GM12878 (cell line): ENCODE data around the gene NCLN. TPM values are rescaled to one million over a fixed set of nuclear protein-coding genes. Genes with fewer than 3 reads are reported as not detected.

Experiments used
- ATAC-seq: fragments of 200-7000 bp; cut with Tn5 transposase; 3 replicates; pipeline ENCODE4 v1.9.1; 2020; ENCODE audit warnings: mild to moderate bottlenecking, moderate library complexity
- BruUV-seq: library from RNA; stranded (reverse); fragments of 400-500 nt; replicated peaks from 2 replicates; lab custom pipeline; 2021; lab: Mats Ljungman, UMichigan
- CTCF ChIA-PET: fragments of 300-600 bp; sonication (Branson Sonifier 250); formaldehyde crosslinking; extraction: SDS; loops from one replicate; lab custom pipeline; 2021; ENCODE audit warnings: inconsistent platforms; lab: Yijun Ruan, JAX
- POLR2A ChIA-PET: fragments of 350-600 bp; formaldehyde crosslinking; extraction: SDS; loops from one replicate; lab custom pipeline; 2021; ENCODE audit warnings: inconsistent platforms; lab: Charles Lee
- RAD21 ChIA-PET: fragments of 300-600 bp; sonication (Branson Sonifier 250); formaldehyde crosslinking; loops from one replicate; lab custom pipeline; 2023; ENCODE audit warnings: antibody characterized with exemption; ENCODE audit not compliant: unreplicated experiment; lab: Charles Lee
- SMC1A ChIA-PET: fragments of 300-600 bp; sonication (Branson Sonifier 250); formaldehyde crosslinking; loops from one replicate; lab custom pipeline; 2023; ENCODE audit not compliant: unreplicated experiment, uncharacterized antibody; lab: Charles Lee
- DNase-seq: peaks from one replicate; pipeline ENCODE4 v3.0.0-alpha.2; 2011; ENCODE audit warnings: low read depth, low spot score
- FAIRE-seq: peaks from 3 replicates; lab custom pipeline; 2011; peaks lifted over from hg19 to GRCh38; lab: Jason Lieb, UNC
- H2AFZ ChIP-seq: 2 replicates; pipeline ENCODE4 v1.6.0; 2011; ENCODE audit warnings: low read depth, low read length, control low read depth; ENCODE audit not compliant: control insufficient read depth
- H3K27ac ChIP-seq: 2 replicates; pipeline ENCODE4 v1.5.1; 2011; ENCODE audit warnings: control low read depth; ENCODE audit not compliant: control insufficient read depth, insufficient read depth
- H3K27me3 ChIP-seq, 2 experiments: replicated peaks in 1 of 2; 2 replicates each; pipeline versions ENCODE4 v1.6.0 to v1.6.1; 2011; ENCODE audit warnings: low read length in 1 of 2; ENCODE audit not compliant: control insufficient read depth in 2 of 2, insufficient read depth in 2 of 2
- H3K36me3 ChIP-seq, 2 experiments: 2 replicates each; pipeline ENCODE4 v1.5.1; 2011; ENCODE audit warnings: low read length in 1 of 2; ENCODE audit not compliant: control insufficient read depth in 2 of 2, insufficient read depth in 2 of 2
- H3K4me1 ChIP-seq: 2 replicates; pipeline ENCODE4 v1.6.1; 2011; ENCODE audit warnings: mild to moderate bottlenecking, low read length, moderate library complexity, mixed read lengths; ENCODE audit not compliant: control insufficient read depth, insufficient read depth
- H3K4me2 ChIP-seq: 2 replicates; pipeline ENCODE4 v1.6.0; 2011; ENCODE audit warnings: control low read depth; ENCODE audit not compliant: control insufficient read depth, insufficient read depth
- H3K4me3 ChIP-seq: fragments of 200-600 bp; sonication (generic); 2 replicates; pipeline ENCODE4 v1.5.1; 2016
- H3K79me2 ChIP-seq: 2 replicates; pipeline ENCODE4 v1.6.0; 2011; ENCODE audit warnings: low read length; ENCODE audit not compliant: control insufficient read depth, insufficient read depth
- H3K9ac ChIP-seq: 2 replicates; pipeline ENCODE4 v1.8.0; 2011; ENCODE audit warnings: low read length, control low read depth, mixed read lengths; ENCODE audit not compliant: control insufficient read depth, insufficient read depth
- H3K9me3 ChIP-seq: replicated peaks from 3 replicates; pipeline ENCODE4 v1.5.1; 2011; ENCODE audit warnings: mild to moderate bottlenecking, low read length; ENCODE audit not compliant: control insufficient read depth, insufficient read depth
- H4K20me1 ChIP-seq: 2 replicates; pipeline ENCODE4 v1.6.0; 2011; ENCODE audit not compliant: control insufficient read depth, insufficient read depth
- CHD1 ChIP-seq: IDR thresholded peaks from 2 replicates; pipeline ENCODE4 v1.6.1; 2012; ENCODE audit warnings: low read depth, low read length, improper control_type of control experiment
- CHD2 ChIP-seq: IDR thresholded peaks from 2 replicates; pipeline ENCODE4 v1.6.1; 2011; ENCODE audit warnings: low read depth, low read length, improper control_type of control experiment, borderline replicate concordance
- NKRF ChIP-seq: fragments of 450-650 bp; conservative IDR thresholded peaks from 2 replicates; pipeline ENCODE4 v1.6.1; 2017; ENCODE audit warnings: mild to moderate bottlenecking, moderate library complexity
- NR2C2 ChIP-seq: IDR thresholded peaks from 2 replicates; pipeline ENCODE4 v1.6.1; 2011; ENCODE audit warnings: borderline replicate concordance, low read depth; ENCODE audit not compliant: control insufficient read depth, insufficient read length
- NRF1 ChIP-seq: conservative IDR thresholded peaks from 2 replicates; pipeline ENCODE4 v1.6.1; 2011; ENCODE audit warnings: mild to moderate bottlenecking, low read depth, low read length, improper control_type of control experiment
- PAX8 ChIP-seq: fragments of 450-650 bp; IDR thresholded peaks from 2 replicates; pipeline ENCODE4 v1.6.1; 2017; ENCODE audit warnings: mild to moderate bottlenecking, moderate library complexity
- RELA ChIP-seq: fragments of 450-650 bp; IDR thresholded peaks from 2 replicates; pipeline ENCODE4 v1.8.0; 2014; ENCODE audit warnings: borderline replicate concordance; ENCODE audit not compliant: partially characterized antibody
- WRNIP1 ChIP-seq: IDR thresholded peaks from 2 replicates; pipeline ENCODE4 v1.6.1; 2011; ENCODE audit warnings: low read depth, low read length, improper control_type of control experiment, borderline replicate concordance
- ZNF217 ChIP-seq: fragments of 450-650 bp; IDR thresholded peaks from 2 replicates; pipeline ENCODE4 v1.6.1; 2017; ENCODE audit warnings: antibody characterized with exemption, mild to moderate bottlenecking
- WGBS: methylation state at CpG from one replicate; pipeline ENCODE4 v1.1.6; 2016; ENCODE audit warnings: low lambda C conversion rate; ENCODE audit not compliant: insufficient replicate concordance, insufficient coverage; ENCODE audit errors: missing lambda C conversion rate; 5-methylcytosine and 5-hydroxymethylcytosine counted together
- in situ Hi-C: fragments of 300-500 bp; cut with MboI; formaldehyde crosslinking; loops from 9 replicates; pipeline ENCODE4 v1.14.3; 2018; ENCODE audit warnings: mixed read lengths
- intact Hi-C: fragments of 100-400 bp; cut with micrococcal nuclease; formaldehyde crosslinking; loops from one replicate; pipeline ENCODE4 v1.14.2; 2022; ENCODE audit not compliant: unreplicated experiment
- polyA plus RNA-seq, 11 experiments: library from polyadenylated mRNA; depleted of rRNA in 4 of 11; unstranded in 6 of 11; stranded (reverse) in 5 of 11; fragments of >200 nt; fragmentation: Nextera tagmentation in 4 of 11; fragmentation: Illumina TruSeq in 1 of 11; extraction: Ambion mirVana in 4 of 11; extraction: Trizol in 1 of 11; gene quantifications; 1 replicate in 1 of 11; 2 replicates in 10 of 11; pipeline versions ENCODE4 v1.2.1 to v1.2.3, GENCODE V29; 2011 to 2016; ENCODE audit warnings: inconsistent platforms in 2 of 11, missing spikeins in 2 of 11, low read depth in 1 of 11
- total RNA-seq, 4 experiments: library from RNA; depleted of rRNA in 3 of 4; stranded (reverse); fragments of >200 nt in 3 of 4; fragmentation: Illumina TruSeq in 1 of 4; extraction: Trizol in 1 of 4; gene quantifications; 2 replicates each; pipeline versions ENCODE4 v1.2.1 to v1.2.3, GENCODE V29; 2013 to 2021
- TF ChIP-seq, protein P1 (sequence below): IDR thresholded peaks from 2 replicates; pipeline ENCODE4 v1.6.1; 2012; ENCODE audit warnings: low read depth, low read length, improper control_type of control experiment
- TF ChIP-seq, protein P2 (sequence below): IDR thresholded peaks from 2 replicates; pipeline ENCODE4 v1.6.1; 2011; ENCODE audit warnings: low read depth, mild to moderate bottlenecking, low read length, moderate library complexity, borderline replicate concordance; ENCODE audit errors: extremely low read depth
- TF ChIP-seq, protein P3 (sequence below): IDR thresholded peaks from 2 replicates; pipeline ENCODE4 v1.6.1; 2011; ENCODE audit warnings: borderline replicate concordance, low read depth, mild to moderate bottlenecking, moderate library complexity, low read length; ENCODE audit not compliant: insufficient read depth, poor library complexity, severe bottlenecking

NCLN gene
- total and polyA plus RNA-seq, 10 of the 15 experiments (the other 5 are each of a cell fraction or from before 2014, with no cell fraction given), result 2.2 to 79.1 (median 36.0) TPM

DNA sequence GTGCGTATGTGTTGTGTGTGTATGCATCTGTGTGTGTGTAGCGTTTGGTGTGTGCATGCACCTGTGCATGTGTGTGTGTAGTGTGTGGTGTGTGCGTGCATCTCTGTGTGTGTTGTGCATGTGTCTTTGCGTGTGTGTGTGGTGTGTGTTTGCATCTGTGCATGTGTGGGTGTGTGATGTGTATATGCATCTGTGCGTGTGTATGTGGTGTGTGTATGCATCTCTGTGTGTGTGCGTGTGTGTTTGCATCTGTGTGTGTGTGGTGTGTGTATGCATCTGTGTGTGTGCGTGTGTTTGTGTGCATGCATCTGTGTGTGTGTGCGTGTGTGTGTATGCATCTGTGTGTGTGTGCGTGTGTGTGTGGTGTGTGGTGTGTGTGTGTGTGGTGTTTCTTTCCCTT lies 59.3 kb downstream of the NCLN start:
- Histone ChIP-seq H3K4me3 (no peak overlapping the region), H3K36me3 (no peaks in the 10 kb centered on the region), H3K9me3 (no peaks in the 10 kb centered on the region; the same call in 2 of the 3 replicates), H3K4me1 (no peaks in the 10 kb centered on the region), H4K20me1 (no peaks in the 10 kb centered on the region), H3K9ac (no peak overlapping the region), H3K4me2 (no peak overlapping the region), H3K27ac (no peak overlapping the region), H3K27me3 (no peaks in the 10 kb centered on the region), H3K79me2 (no peaks in the 10 kb centered on the region), H2AFZ (no peak overlapping the region)
- FAIRE-seq, result no peak
- DNase-seq, result no peak
- ChIA-PET CTCF (no interaction called here), RAD21 (no interaction called here), POLR2A (no interaction called here), SMC1A (interaction anchor here (1.1 kb wide), 1 partner anchor 9 kb away, joined by 3 read pairs; no protein-coding TSS in a partner anchor)
- 81% methylated on average over 9 of the region's 9 CpGs for WGBS
- in situ Hi-C loops (no loop called here), intact Hi-C loops (no loop called here)
- ATAC-seq, result no peak
- BruUV-seq, result no TSS peak
- TF ChIP-seq, protein P1, sequence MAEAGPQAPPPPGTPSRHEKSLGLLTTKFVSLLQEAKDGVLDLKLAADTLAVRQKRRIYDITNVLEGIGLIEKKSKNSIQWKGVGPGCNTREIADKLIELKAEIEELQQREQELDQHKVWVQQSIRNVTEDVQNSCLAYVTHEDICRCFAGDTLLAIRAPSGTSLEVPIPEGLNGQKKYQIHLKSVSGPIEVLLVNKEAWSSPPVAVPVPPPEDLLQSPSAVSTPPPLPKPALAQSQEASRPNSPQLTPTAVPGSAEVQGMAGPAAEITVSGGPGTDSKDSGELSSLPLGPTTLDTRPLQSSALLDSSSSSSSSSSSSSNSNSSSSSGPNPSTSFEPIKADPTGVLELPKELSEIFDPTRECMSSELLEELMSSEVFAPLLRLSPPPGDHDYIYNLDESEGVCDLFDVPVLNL, result no peak
- TF ChIP-seq, protein P2, sequence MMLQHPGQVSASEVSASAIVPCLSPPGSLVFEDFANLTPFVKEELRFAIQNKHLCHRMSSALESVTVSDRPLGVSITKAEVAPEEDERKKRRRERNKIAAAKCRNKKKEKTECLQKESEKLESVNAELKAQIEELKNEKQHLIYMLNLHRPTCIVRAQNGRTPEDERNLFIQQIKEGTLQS, result no peak
- TF ChIP-seq, protein P3, sequence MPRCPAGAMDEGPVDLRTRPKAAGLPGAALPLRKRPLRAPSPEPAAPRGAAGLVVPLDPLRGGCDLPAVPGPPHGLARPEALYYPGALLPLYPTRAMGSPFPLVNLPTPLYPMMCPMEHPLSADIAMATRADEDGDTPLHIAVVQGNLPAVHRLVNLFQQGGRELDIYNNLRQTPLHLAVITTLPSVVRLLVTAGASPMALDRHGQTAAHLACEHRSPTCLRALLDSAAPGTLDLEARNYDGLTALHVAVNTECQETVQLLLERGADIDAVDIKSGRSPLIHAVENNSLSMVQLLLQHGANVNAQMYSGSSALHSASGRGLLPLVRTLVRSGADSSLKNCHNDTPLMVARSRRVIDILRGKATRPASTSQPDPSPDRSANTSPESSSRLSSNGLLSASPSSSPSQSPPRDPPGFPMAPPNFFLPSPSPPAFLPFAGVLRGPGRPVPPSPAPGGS, result no peak
- no peak for TF ChIP-seq CHD1
- TF ChIP-seq NRF1, result no peak
- no peak for TF ChIP-seq CHD2
- no peak for TF ChIP-seq RELA
- no peak for TF ChIP-seq WRNIP1
- TF ChIP-seq NKRF, result no peak
- TF ChIP-seq ZNF217, result no peak
- no peak for TF ChIP-seq NR2C2
- no peak for TF ChIP-seq PAX8
